ENCODE results near the gene RPTOR. TPM values are rescaled to one million over a fixed set of nuclear protein-coding genes. Genes with fewer than 3 reads are reported as not detected.

The RPTOR gene
- total and polyA plus RNA-seq, 10 of the 15 experiments (the other 5 are each of a cell fraction or from before 2014, with no cell fraction given): 0.18 to 32.1 (median 7.8) TPM

- Histone ChIP-seq H4K20me1 (ENCODE audit: control insufficient read depth, insufficient read depth) (no peaks in the 10 kb centered on the region; the same call in 1 of the 2 replicates), H3K27ac (ENCODE audit: control insufficient read depth, insufficient read depth) (no peak overlapping the region), H3K9me3 (replicated peaks; ENCODE audit: control insufficient read depth, insufficient read depth, low read length) (no peaks in the 10 kb centered on the region), H2AFZ (ENCODE audit: control insufficient read depth, low read depth, low read length) (no peak overlapping the region), H3K9ac (ENCODE audit: control insufficient read depth, insufficient read depth, low read length) (no peak overlapping the region), H3K4me2 (ENCODE audit: control insufficient read depth, insufficient read depth) (no peak overlapping the region), H3K36me3 (ENCODE audit: control insufficient read depth in 2 of 2, insufficient read depth in 2 of 2, low read length in 1 of 2) (no peaks in the 10 kb centered on the region), H3K4me3 (no peak overlapping the region), H3K79me2 (ENCODE audit: control insufficient read depth, insufficient read depth, low read length) (no peaks in the 10 kb centered on the region), H3K27me3 (replicated peaks in 1 of 2; ENCODE audit: control insufficient read depth in 2 of 2, insufficient read depth in 2 of 2, low read length in 1 of 2) (peaks cover 0 to 4% of the 10 kb centered on the region in 2 experiments; a peak in 2 of 4 replicates), H3K4me1 (ENCODE audit: control insufficient read depth, insufficient read depth, low read length) (no peaks in the 10 kb centered on the region)
- no peak for FAIRE-seq
- no peak for TF ChIP-seq MTA2 (IDR thresholded peaks at IDR 0.05; ENCODE audit: low read depth)
- no peak for TF ChIP-seq SMAD1 (IDR thresholded peaks at IDR 0.05; ENCODE audit: low read depth, partially characterized antibody)
- no peak for TF ChIP-seq SMARCA5 (IDR thresholded peaks at IDR 0.05)
- TF ChIP-seq NBN (IDR thresholded peaks at IDR 0.05): no peak
- no peak for TF ChIP-seq ZSCAN29 (IDR thresholded peaks at IDR 0.05)
- intact Hi-C loops (cut with micrococcal nuclease; ENCODE audit: unreplicated experiment): no loop called here
- CTCF ChIA-PET: interaction anchor here (0.6 kb wide), 1 partner anchor 470 kb away, joined by 3 read pairs; no protein-coding TSS in a partner anchor
- no TSS peak for BruUV-seq (replicated peaks)
- SMC1A ChIA-PET (ENCODE audit: uncharacterized antibody, unreplicated experiment): no interaction called here
- RAD21 ChIA-PET (ENCODE audit: unreplicated experiment): no interaction called here
- in situ Hi-C loops (cut with MboI): no loop called here
- ATAC-seq: no peak
- 38% methylated on average over 9 of the region's 9 CpGs for WGBS (ENCODE audit: insufficient coverage, insufficient replicate concordance, low lambda C conversion rate, missing lambda C conversion rate)
- DNase-seq (ENCODE audit: low read depth, low spot score): no peak
- POLR2A ChIA-PET: no interaction called here
Measured at GRCh38 chr17:80499560-80499959, 45.1 kb upstream of the RPTOR start.

GRCh38 chr17:80499961-80500665 is 44.5 kb upstream of the RPTOR start:
- RAD21 ChIA-PET (ENCODE audit: unreplicated experiment): no interaction called here
- Histone ChIP-seq H3K4me2 (ENCODE audit: control insufficient read depth, insufficient read depth) (no peak overlapping the region), H3K4me1 (ENCODE audit: control insufficient read depth, insufficient read depth, low read length) (no peaks in the 10 kb centered on the region), H3K9me3 (replicated peaks; ENCODE audit: control insufficient read depth, insufficient read depth, low read length) (no peaks in the 10 kb centered on the region), H3K36me3 (ENCODE audit: control insufficient read depth in 2 of 2, insufficient read depth in 2 of 2, low read length in 1 of 2) (no peaks in the 10 kb centered on the region), H2AFZ (ENCODE audit: control insufficient read depth, low read depth, low read length) (no peak overlapping the region), H3K27me3 (replicated peaks in 1 of 2; ENCODE audit: control insufficient read depth in 2 of 2, insufficient read depth in 2 of 2, low read length in 1 of 2) (peaks cover 0 to 4% of the 10 kb centered on the region in 2 experiments; a peak in 2 of 4 replicates), H3K27ac (ENCODE audit: control insufficient read depth, insufficient read depth) (no peak overlapping the region), H3K9ac (ENCODE audit: control insufficient read depth, insufficient read depth, low read length) (no peak overlapping the region), H4K20me1 (ENCODE audit: control insufficient read depth, insufficient read depth) (no peaks in the 10 kb centered on the region; the same call in 1 of the 2 replicates), H3K79me2 (ENCODE audit: control insufficient read depth, insufficient read depth, low read length) (no peaks in the 10 kb centered on the region), H3K4me3 (no peak overlapping the region)
- CTCF ChIA-PET: no interaction called here
- no peak for FAIRE-seq
- POLR2A ChIA-PET: no interaction called here
- no peak for DNase-seq (ENCODE audit: low read depth, low spot score)
- in situ Hi-C loops (cut with MboI): no loop called here
- WGBS (ENCODE audit: insufficient coverage, insufficient replicate concordance, low lambda C conversion rate, missing lambda C conversion rate): 43% methylated on average over 22 of the region's 22 CpGs
- no TSS peak for BruUV-seq (replicated peaks)
- no peak for ATAC-seq
- intact Hi-C loops (cut with micrococcal nuclease; ENCODE audit: unreplicated experiment): no loop called here
- SMC1A ChIA-PET (ENCODE audit: uncharacterized antibody, unreplicated experiment): no interaction called here
- no peak for TF ChIP-seq TARDBP (IDR thresholded peaks at IDR 0.05; ENCODE audit: borderline replicate concordance)
- TF ChIP-seq ATF3 (IDR thresholded peaks at IDR 0.05; ENCODE audit: borderline replicate concordance, extremely low read depth, low read depth, low read length): no peak
- no peak for TF ChIP-seq ETV6 (conservative IDR thresholded peaks at IDR 0.05 in 1 of 2, IDR thresholded peaks at IDR 0.05 in 1 of 2; ENCODE audit: borderline replicate concordance in 1 of 2, low read depth in 1 of 2)
- no peak for TF ChIP-seq KLF5 (IDR thresholded peaks at IDR 0.05; ENCODE audit: partially characterized antibody)
- TF ChIP-seq HSF1 (IDR thresholded peaks at IDR 0.05; ENCODE audit: low read depth, low read length): no peak
- no peak for TF ChIP-seq CEBPB (IDR thresholded peaks at IDR 0.05; ENCODE audit: borderline replicate concordance in 1 of 2, low read depth in 2 of 2, low read length in 2 of 2)
- TF ChIP-seq NKRF (conservative IDR thresholded peaks at IDR 0.05): no peak
